Endothelial cell (in vitro differentiated cells): ENCODE results near the gene ST6GALNAC4. TPM values are rescaled to one million over a fixed set of nuclear protein-coding genes. Genes with fewer than 3 reads are reported as not detected.
A peak's percentile ranks its signal among the peaks of the same experiment; 100 is the strongest.

Source experiments
- DNase-seq: peaks from one replicate; pipeline ENCODE4 v3.0.0; 2021; ENCODE audit warnings: low spot score
- H3K27ac Mint-ChIP-seq: one replicate; pipeline ENCODE4 v1.8.0; 2021; ENCODE audit warnings: mixed read lengths, inconsistent platforms; ENCODE audit not compliant: unreplicated experiment
- H3K27me3 Mint-ChIP-seq: one replicate; pipeline ENCODE4 v1.8.0; 2021; ENCODE audit warnings: mild to moderate bottlenecking, moderate library complexity, mixed read lengths, inconsistent platforms; ENCODE audit not compliant: unreplicated experiment
- H3K36me3 Mint-ChIP-seq: one replicate; pipeline ENCODE4 v1.8.0; 2021; ENCODE audit warnings: mild to moderate bottlenecking, low read depth, mixed read lengths, inconsistent platforms; ENCODE audit not compliant: unreplicated experiment
- H3K4me1 Mint-ChIP-seq: one replicate; pipeline ENCODE4 v1.8.0; 2021; ENCODE audit warnings: mild to moderate bottlenecking, mixed read lengths, inconsistent platforms; ENCODE audit not compliant: unreplicated experiment
- H3K4me3 Mint-ChIP-seq: one replicate; pipeline ENCODE4 v1.8.0; 2021; ENCODE audit warnings: mild to moderate bottlenecking, mixed read lengths, inconsistent platforms; ENCODE audit not compliant: unreplicated experiment
- H3K9me3 Mint-ChIP-seq: one replicate; pipeline ENCODE4 v1.8.0; 2021; ENCODE audit warnings: mixed read lengths, inconsistent platforms; ENCODE audit not compliant: unreplicated experiment
- total RNA-seq: library from RNA; stranded (reverse); fragmentation: NEBNext Ultra II Directional; extraction: Animal tissue kit (Norgen Biotek cat#: 25700); gene quantifications from one replicate; pipeline ENCODE4 v1.2.1, GENCODE V29; 2021; ENCODE audit not compliant: unreplicated experiment
- TF ChIP-seq, protein P1 (sequence below): fragments of 200-600 bp; sonication (generic); IDR thresholded peaks from one replicate; pipeline ENCODE4 v1.5.0; 2021; ENCODE audit warnings: antibody characterized with exemption; ENCODE audit not compliant: unreplicated experiment

The ST6GALNAC4 gene
- total RNA-seq, 1 donor from 2014 or later = 25.0 TPM

DNA sequence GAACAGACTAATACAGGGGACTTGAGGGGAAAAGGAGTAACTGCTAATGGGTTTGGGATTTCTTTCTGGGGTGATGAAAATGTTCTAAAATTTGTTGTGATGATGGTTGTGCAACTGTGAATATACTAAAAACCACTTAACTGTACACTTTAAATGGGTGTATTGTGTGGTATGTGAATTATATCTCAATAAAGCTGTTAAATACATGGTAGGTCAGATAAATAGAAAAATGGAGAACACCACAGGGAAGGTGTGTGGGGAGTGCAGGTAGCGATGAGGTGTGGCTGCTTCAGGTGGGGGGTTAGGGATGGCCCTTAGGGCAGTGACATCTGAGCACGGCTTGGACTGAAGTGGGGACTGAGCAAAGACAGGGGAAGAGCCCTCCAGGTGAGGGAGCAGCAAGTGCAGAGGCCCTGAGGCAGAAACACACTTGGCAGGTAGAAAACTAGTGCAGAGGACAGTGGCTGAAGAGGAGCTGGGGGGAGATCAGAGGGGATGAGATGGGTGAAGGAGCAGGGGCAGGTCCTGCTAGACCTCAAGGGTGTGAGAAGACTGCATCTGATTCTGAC is 43.1 kb upstream of the ST6GALNAC4 start:
- Mint-ChIP-seq H3K36me3 (no peaks in the 10 kb centered on the region), H3K9me3 (no peaks in the 10 kb centered on the region), H3K27me3 (peaks cover 10% of the 10 kb centered on the region), H3K4me3 (no peak overlapping the region), H3K4me1 (peaks cover 3% of the 10 kb centered on the region), H3K27ac (peak overlapping the region; percentile 4)
- no peak for DNase-seq
- TF ChIP-seq, protein P1, sequence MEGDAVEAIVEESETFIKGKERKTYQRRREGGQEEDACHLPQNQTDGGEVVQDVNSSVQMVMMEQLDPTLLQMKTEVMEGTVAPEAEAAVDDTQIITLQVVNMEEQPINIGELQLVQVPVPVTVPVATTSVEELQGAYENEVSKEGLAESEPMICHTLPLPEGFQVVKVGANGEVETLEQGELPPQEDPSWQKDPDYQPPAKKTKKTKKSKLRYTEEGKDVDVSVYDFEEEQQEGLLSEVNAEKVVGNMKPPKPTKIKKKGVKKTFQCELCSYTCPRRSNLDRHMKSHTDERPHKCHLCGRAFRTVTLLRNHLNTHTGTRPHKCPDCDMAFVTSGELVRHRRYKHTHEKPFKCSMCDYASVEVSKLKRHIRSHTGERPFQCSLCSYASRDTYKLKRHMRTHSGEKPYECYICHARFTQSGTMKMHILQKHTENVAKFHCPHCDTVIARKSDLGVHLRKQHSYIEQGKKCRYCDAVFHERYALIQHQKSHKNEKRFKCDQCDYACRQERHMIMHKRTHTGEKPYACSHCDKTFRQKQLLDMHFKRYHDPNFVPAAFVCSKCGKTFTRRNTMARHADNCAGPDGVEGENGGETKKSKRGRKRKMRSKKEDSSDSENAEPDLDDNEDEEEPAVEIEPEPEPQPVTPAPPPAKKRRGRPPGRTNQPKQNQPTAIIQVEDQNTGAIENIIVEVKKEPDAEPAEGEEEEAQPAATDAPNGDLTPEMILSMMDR = no peak

DNA sequence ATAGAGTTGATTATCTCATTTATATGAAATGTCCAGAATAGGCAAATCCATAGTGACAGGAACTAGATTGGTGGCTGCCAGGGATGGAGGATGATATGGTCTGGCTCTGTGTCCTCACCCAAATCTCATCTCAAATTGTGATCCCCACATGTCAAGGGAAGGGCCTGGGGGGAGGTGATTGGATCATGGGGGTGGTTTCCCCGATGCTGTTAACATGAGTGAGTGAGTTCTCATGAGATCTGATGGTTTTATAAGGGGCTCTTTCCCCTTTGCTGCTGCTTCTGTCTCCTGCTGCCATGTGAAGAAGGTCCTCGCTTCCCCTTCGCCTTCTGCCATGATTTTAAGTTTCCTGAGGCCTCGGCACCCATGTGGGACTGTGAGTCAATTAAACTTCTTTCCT is 42.6 kb upstream of the ST6GALNAC4 start:
- no peak overlapping the region for H3K4me3 Mint-ChIP-seq
- TF ChIP-seq, protein P1 = no peak
- peaks cover 3% of the 10 kb centered on the region for H3K4me1 Mint-ChIP-seq
- H3K9me3 Mint-ChIP-seq = no peaks in the 10 kb centered on the region
- H3K36me3 Mint-ChIP-seq = no peaks in the 10 kb centered on the region
- H3K27ac Mint-ChIP-seq = no peak overlapping the region
- H3K27me3 Mint-ChIP-seq = peaks cover 10% of the 10 kb centered on the region
- no peak for DNase-seq

DNA sequence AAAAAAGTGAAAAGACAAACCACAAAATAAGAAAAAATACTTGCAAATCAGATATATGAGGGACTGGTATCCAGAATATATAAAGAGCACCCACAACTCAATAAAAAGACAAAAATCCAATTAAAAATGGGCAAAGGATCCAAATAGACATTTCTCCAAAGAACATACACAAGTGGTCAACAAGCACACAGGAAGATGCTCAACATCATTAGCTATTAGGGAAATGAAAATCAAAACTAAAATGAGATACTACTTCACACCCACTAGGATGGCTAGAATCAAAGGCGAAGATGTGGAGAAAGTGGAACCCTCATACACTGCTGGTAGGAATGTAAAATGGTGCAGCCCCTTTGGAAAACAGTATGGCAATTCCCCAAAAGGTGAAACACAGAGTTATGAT is 41.9 kb upstream of the ST6GALNAC4 start:
- no peak overlapping the region for H3K4me3 Mint-ChIP-seq
- H3K9me3 Mint-ChIP-seq = no peaks in the 10 kb centered on the region
- peaks cover 10% of the 10 kb centered on the region for H3K27me3 Mint-ChIP-seq
- H3K4me1 Mint-ChIP-seq = peaks cover 3% of the 10 kb centered on the region
- DNase-seq = no peak
- TF ChIP-seq, protein P1 = no peak
- no peak overlapping the region for H3K27ac Mint-ChIP-seq
- no peaks in the 10 kb centered on the region for H3K36me3 Mint-ChIP-seq

DNA sequence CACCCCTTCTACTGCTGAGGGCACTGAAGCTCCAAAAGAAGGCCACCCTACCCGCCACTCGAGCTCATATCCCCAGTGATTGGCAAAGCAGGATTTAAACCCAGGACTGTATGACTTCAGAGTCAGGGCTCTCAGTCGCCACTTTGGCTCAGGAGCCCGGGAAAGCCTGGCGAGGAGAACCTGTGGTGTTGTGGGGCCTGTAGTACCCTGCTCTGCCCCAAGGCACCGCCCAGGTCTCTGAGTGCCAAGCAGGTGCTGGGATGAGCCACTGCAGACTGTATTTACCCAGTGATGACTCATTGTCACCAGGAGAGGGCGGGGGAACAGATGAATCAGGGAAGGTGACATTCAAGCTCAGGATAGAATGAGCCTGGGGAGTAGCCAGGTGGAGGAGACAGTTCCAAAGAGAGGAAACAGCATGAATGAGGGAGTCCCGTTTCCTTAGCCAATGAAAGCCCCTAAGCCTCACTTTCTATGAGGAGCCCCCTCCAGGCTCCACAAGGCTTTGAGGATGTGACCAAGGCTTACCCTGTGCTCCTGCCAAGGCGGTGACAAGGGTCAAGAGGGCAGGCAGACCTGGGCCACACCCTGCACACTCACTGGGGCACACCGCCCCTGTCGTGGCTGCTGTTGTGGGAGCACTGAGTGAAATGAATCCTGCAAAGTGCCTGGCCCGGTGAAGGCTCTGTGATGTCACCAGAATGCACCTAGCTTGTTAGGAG is 38.6 kb upstream of the ST6GALNAC4 start:
- no peak for DNase-seq
- TF ChIP-seq, protein P1 = no peak
- Mint-ChIP-seq H3K4me1 (peaks cover 3% of the 10 kb centered on the region), H3K27me3 (peaks cover 7% of the 10 kb centered on the region), H3K4me3 (no peak overlapping the region), H3K36me3 (no peaks in the 10 kb centered on the region), H3K9me3 (no peaks in the 10 kb centered on the region), H3K27ac (no peak overlapping the region)

DNA sequence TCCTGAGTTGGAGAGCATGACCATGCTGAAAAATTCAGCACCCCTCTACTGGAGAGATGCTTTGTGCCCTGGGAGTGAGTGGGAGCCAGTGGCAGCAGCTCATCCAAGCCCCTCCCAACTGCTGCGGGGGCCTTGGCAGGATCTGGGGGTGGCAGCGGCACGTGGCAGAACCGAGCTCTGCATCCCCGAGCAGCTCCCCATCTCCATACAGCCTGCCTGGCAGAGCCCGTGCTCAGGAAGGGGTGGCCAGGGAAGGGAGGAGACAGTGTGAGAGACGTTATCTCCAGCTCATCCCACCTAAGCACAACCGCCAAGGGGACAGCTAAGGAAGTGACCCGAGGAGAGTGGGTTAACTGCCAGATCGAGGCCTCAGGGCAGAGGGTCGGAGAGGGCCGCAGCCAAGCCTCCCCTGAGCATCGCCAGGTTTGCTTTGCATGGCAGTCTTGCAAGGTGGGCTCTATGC is 38.0 kb upstream of the ST6GALNAC4 start:
- H3K9me3 Mint-ChIP-seq = no peaks in the 10 kb centered on the region
- no peak overlapping the region for H3K27ac Mint-ChIP-seq
- H3K36me3 Mint-ChIP-seq = no peaks in the 10 kb centered on the region
- no peak overlapping the region for H3K4me3 Mint-ChIP-seq
- peaks cover 6% of the 10 kb centered on the region for H3K27me3 Mint-ChIP-seq
- no peak for DNase-seq
- TF ChIP-seq, protein P1 = no peak
- peaks cover 3% of the 10 kb centered on the region for H3K4me1 Mint-ChIP-seq
